Keratinocyte (primary cell): ENCODE data around the gene CTTNBP2. TPM values are rescaled to one million over a fixed set of nuclear protein-coding genes. Genes with fewer than 3 reads are reported as not detected.

Source experiments
- DNase-seq: peaks from one replicate; pipeline ENCODE4 v3.0.0-alpha.2; 2011; ENCODE audit warnings: low read depth, missing footprints, low spot score
- FAIRE-seq: peaks from 2 replicates; lab custom pipeline; 2011; peaks lifted over from hg19 to GRCh38; lab: Jason Lieb, UNC
- H2AFZ ChIP-seq: 2 replicates; pipeline ENCODE4 v1.6.0; 2012; ENCODE audit warnings: low read length, control low read depth, inconsistent platforms; ENCODE audit not compliant: control insufficient read depth
- H3K27ac ChIP-seq: 2 replicates; pipeline ENCODE4 v1.5.1; 2011; ENCODE audit warnings: low read length; ENCODE audit not compliant: control insufficient read depth, insufficient read depth
- H3K27me3 ChIP-seq: 3 replicates; pipeline ENCODE4 v1.6.0; 2011; ENCODE audit warnings: low read length; ENCODE audit not compliant: control insufficient read depth, insufficient read depth; ENCODE audit errors: extremely low read depth
- H3K36me3 ChIP-seq, 2 experiments: 2 replicates in 1 of 2; 3 replicates in 1 of 2; pipeline ENCODE4 v1.5.1; 2011; ENCODE audit warnings: low read length in 2 of 2, mild to moderate bottlenecking in 1 of 2; ENCODE audit not compliant: control insufficient read depth in 2 of 2, insufficient read depth in 2 of 2; ENCODE audit errors: extremely low read depth in 1 of 2
- H3K4me1 ChIP-seq: 3 replicates; pipeline ENCODE4 v1.5.1; 2011; ENCODE audit warnings: low read length; ENCODE audit not compliant: control insufficient read depth, insufficient read depth; ENCODE audit errors: extremely low read depth
- H3K4me2 ChIP-seq: 3 replicates; pipeline ENCODE4 v1.6.0; 2011; ENCODE audit warnings: low read depth, low read length; ENCODE audit not compliant: control insufficient read depth, insufficient read depth; ENCODE audit errors: extremely low read depth
- H3K4me3 ChIP-seq, 3 experiments: fragments of 200-600 bp in 1 of 3; sonication (generic) in 1 of 3; 2 replicates in 2 of 3; 3 replicates in 1 of 3; pipeline ENCODE4 v1.5.1; 2011 to 2016; ENCODE audit warnings: low read length in 3 of 3, mild to moderate bottlenecking in 3 of 3, control low read depth in 2 of 3, inconsistent platforms in 1 of 3, low read depth in 1 of 3, mixed read lengths in 1 of 3, mixed run types in 1 of 3, moderate library complexity in 1 of 3; ENCODE audit not compliant: control insufficient read depth in 2 of 3, insufficient read depth in 2 of 3; ENCODE audit errors: extremely low read depth in 1 of 3
- H3K79me2 ChIP-seq: 2 replicates; pipeline ENCODE4 v1.6.0; 2012; ENCODE audit warnings: low read length; ENCODE audit not compliant: control insufficient read depth, insufficient read depth
- H3K9ac ChIP-seq: 3 replicates; pipeline ENCODE4 v1.6.0; 2011; ENCODE audit warnings: low read length; ENCODE audit not compliant: control insufficient read depth, insufficient read depth; ENCODE audit errors: extremely low read depth
- H3K9me1 ChIP-seq: 3 replicates; pipeline ENCODE4 v1.6.0; 2011; ENCODE audit warnings: low read length; ENCODE audit not compliant: control insufficient read depth, insufficient read depth; ENCODE audit errors: extremely low read depth
- H3K9me3 ChIP-seq: 2 replicates; pipeline ENCODE4 v1.5.1; 2012; ENCODE audit warnings: low read depth, low read length; ENCODE audit not compliant: control insufficient read depth
- H4K20me1 ChIP-seq: 3 replicates; pipeline ENCODE4 v1.6.0; 2011; ENCODE audit warnings: low read length; ENCODE audit not compliant: control insufficient read depth, insufficient read depth; ENCODE audit errors: extremely low read depth
- CTCF ChIP-seq, 3 experiments: IDR thresholded peaks in 1 of 3; conservative IDR thresholded peaks in 1 of 3; optimal IDR thresholded peaks in 1 of 3; 2 replicates in 2 of 3; 3 replicates in 1 of 3; pipeline versions ENCODE3 to v1.5.1; 2011; ENCODE audit warnings: low read length in 3 of 3, mild to moderate bottlenecking in 3 of 3, moderate library complexity in 2 of 3, control low read depth in 1 of 3, inconsistent platforms in 1 of 3; ENCODE audit not compliant: insufficient read depth in 2 of 3; ENCODE audit errors: extremely low read depth in 1 of 3
- EZH2 ChIP-seq: IDR thresholded peaks from one replicate; pipeline ENCODE4 v1.6.1; 2012; ENCODE audit warnings: inconsistent platforms, mild to moderate bottlenecking, low read length, moderate library complexity
- dilution Hi-C: fragments of 300-500 bp; cut with MboI; formaldehyde crosslinking; loops from one replicate; pipeline ENCODE4 v1.7.0; 2020; ENCODE audit warnings: low sequenced_read_pairs; ENCODE audit not compliant: extremely low pct_ligation_motif_present
- polyA plus RNA-seq, 5 experiments: library from polyadenylated mRNA; depleted of rRNA in 3 of 5; stranded (reverse) in 3 of 5; stranded (forward) in 1 of 5; unstranded in 1 of 5; fragments of >200 nt; gene quantifications; 1 replicate in 1 of 5; 2 replicates in 3 of 5; 3 replicates in 1 of 5; pipeline versions ENCODE4 v1.2.1 to v1.2.3, GENCODE V29; 2011 to 2012; ENCODE audit warnings: missing spikeins in 2 of 5, low read depth in 1 of 5, low replicate concordance in 1 of 5

CTTNBP2 gene
- polyA plus RNA-seq, 1 donor (not counting 4 experiments of a cell fraction or from before 2014, with no cell fraction given), result 0.55 TPM

- H3K36me3 ChIP-seq, result no peaks in the 10 kb centered on the region
- dilution Hi-C loops, result loop anchor here (25.0 kb wide), 1 partner anchor 387 kb away; no protein-coding TSS in a partner anchor
- FAIRE-seq, result no peak
- H3K27ac ChIP-seq, result no peak overlapping the region
- no peaks in the 10 kb centered on the region for H4K20me1 ChIP-seq
- no peaks in the 10 kb centered on the region for H3K9me1 ChIP-seq
- H3K27me3 ChIP-seq, result no peaks in the 10 kb centered on the region
- H2AFZ ChIP-seq, result no peak overlapping the region
- TF ChIP-seq EZH2, result no peak
- TF ChIP-seq CTCF (optimal IDR thresholded peaks at IDR 0.05 in 1 of 3, IDR thresholded peaks at IDR 0.05 in 1 of 3, conservative IDR thresholded peaks at IDR 0.05 in 1 of 3; ENCODE audit: extremely low read depth in 1 of 3, insufficient read depth in 2 of 3, low read length in 3 of 3), result no peak
- no peak overlapping the region for H3K4me3 ChIP-seq
- H3K9me3 ChIP-seq, result no peaks in the 10 kb centered on the region
- no peak overlapping the region for H3K9ac ChIP-seq
- no peaks in the 10 kb centered on the region for H3K79me2 ChIP-seq
- H3K4me2 ChIP-seq, result no peak overlapping the region
- no peak for DNase-seq
- peaks cover 3% of the 10 kb centered on the region for H3K4me1 ChIP-seq
Observed at GRCh38 chr7:117774943-117775342, 98.3 kb downstream of the CTTNBP2 start.

- Histone ChIP-seq H3K9me3 (no peaks in the 10 kb centered on the region), H4K20me1 (no peaks in the 10 kb centered on the region), H2AFZ (no peak overlapping the region), H3K27me3 (no peaks in the 10 kb centered on the region), H3K27ac (no peak overlapping the region), H3K9me1 (no peaks in the 10 kb centered on the region), H3K36me3 (no peaks in the 10 kb centered on the region), H3K79me2 (no peaks in the 10 kb centered on the region), H3K4me1 (peaks cover 2% of the 10 kb centered on the region), H3K4me2 (no peak overlapping the region), H3K4me3 (no peak overlapping the region), H3K9ac (no peak overlapping the region)
- no peak for TF ChIP-seq EZH2
- no peak for TF ChIP-seq CTCF (optimal IDR thresholded peaks at IDR 0.05 in 1 of 3, IDR thresholded peaks at IDR 0.05 in 1 of 3, conservative IDR thresholded peaks at IDR 0.05 in 1 of 3; ENCODE audit: extremely low read depth in 1 of 3, insufficient read depth in 2 of 3, low read length in 3 of 3)
- dilution Hi-C loops, result loop anchor here (25.0 kb wide), 1 partner anchor 390 kb away; no protein-coding TSS in a partner anchor
- no peak for DNase-seq
- no peak for FAIRE-seq
Observed at GRCh38 chr7:117772421-117772820, 100.8 kb downstream of the CTTNBP2 start.
